ENCODE results near the gene ADAMTS19. TPM values are rescaled to one million over a fixed set of nuclear protein-coding genes. Genes with fewer than 3 reads are reported as not detected.
A peak's percentile ranks its signal among the peaks of the same experiment; 100 is the strongest.

Gene ADAMTS19
- total and polyA plus RNA-seq, 2 of the 8 experiments (the other 6 are each of a cell fraction or from before 2014, with no cell fraction given) = 17.3 to 28.8 TPM

- no peaks in the 10 kb centered on the region for H4K20me1 ChIP-seq (replicated peaks in 1 of 2; ENCODE audit: control insufficient read depth in 1 of 2, insufficient read depth in 2 of 2, low read length in 2 of 2)
- FAIRE-seq = no peak
These were observed 256.6 kb downstream of the ADAMTS19 start for GRCh38 chr5:129716651-129717050.

More at GRCh38 chr5:129716651-129717050, 256.6 kb downstream of the ADAMTS19 start:
- no peaks in the 10 kb centered on the region for H3K27me3 ChIP-seq (replicated peaks in 1 of 4; ENCODE audit: control insufficient read depth in 3 of 4, extremely low read depth in 1 of 4, insufficient read depth in 3 of 4, low read length in 3 of 4)
- no peak overlapping the region for H4K8ac ChIP-seq (ENCODE audit: extremely low read depth, insufficient read depth, low read length)
- ChIA-PET CTCF (ENCODE audit: partially characterized antibody) (interaction anchor here (0.6 to 1.3 kb wide), 4 partner anchors 32 to 58 kb away, joined by 3 read pairs; partner anchors contain the start of gene MINAR2), POLR2A (ENCODE audit: partially characterized antibody) (interaction anchor here (1.5 kb wide), 1 partner anchor 10 kb away, joined by 3 read pairs; no protein-coding TSS in a partner anchor)
- no peak for DNase-seq (ENCODE audit: low read depth in 1 of 2, low spot score in 2 of 2)
- no peak overlapping the region for H4K91ac ChIP-seq (replicated peaks; ENCODE audit: insufficient read length, low read length)
- H3K79me2 ChIP-seq (ENCODE audit: control insufficient read depth in 1 of 2, insufficient read depth in 2 of 2, low read length in 2 of 2) = no peaks in the 10 kb centered on the region
- H3K9ac ChIP-seq (replicated peaks in 1 of 4; ENCODE audit: extremely low read depth in 1 of 4, low read depth in 3 of 4, low read length in 3 of 4) = no peak overlapping the region
- H2BK20ac ChIP-seq (ENCODE audit: low read length) = no peak overlapping the region
- no peaks in the 10 kb centered on the region; a peak in 1 of 4 replicates for H3K9me3 ChIP-seq (ENCODE audit: insufficient read depth in 2 of 2, low read depth in 1 of 2, low read length in 1 of 2)
- H3K18ac ChIP-seq (ENCODE audit: extremely low read depth, low read length) = no peak overlapping the region
- 93% methylated on average over 5 of the region's 5 CpGs; no CpG with 5 or more reads in 1 of the 2 experiments for WGBS, 2 experiments (ENCODE audit: extremely low coverage in 1 of 2, insufficient coverage in 1 of 2, insufficient read length in 1 of 2, insufficient replicate concordance in 2 of 2, low coverage in 1 of 2, low lambda C conversion rate in 2 of 2, missing lambda C conversion rate in 1 of 2)
- no peak overlapping the region for H2BK12ac ChIP-seq (ENCODE audit: low read depth, low read length)
- H3K56ac ChIP-seq (replicated peaks; ENCODE audit: insufficient read length, low read depth, low read length) = no peak overlapping the region
- H3K36me3 ChIP-seq (ENCODE audit: control insufficient read depth in 2 of 4, insufficient read depth in 4 of 4, low read length in 3 of 4) = peaks cover 0 to 5% (median 2%) of the 10 kb centered on the region in 4 experiments; a peak in 3 of 8 replicates
- no peaks in the 10 kb centered on the region for H3K79me1 ChIP-seq (ENCODE audit: low read depth, low read length)
- no peak overlapping the region for H2AK5ac ChIP-seq (ENCODE audit: low read depth, low read length)
- H4K5ac ChIP-seq (ENCODE audit: insufficient read length, low read depth, low read length) = no peak overlapping the region
- H3K4me1 ChIP-seq (replicated peaks in 1 of 4; ENCODE audit: control insufficient read depth in 3 of 4, insufficient read depth in 4 of 4, low read length in 3 of 4) = peaks cover 0 to 2% (median under 1%) of the 10 kb centered on the region in 4 experiments; a peak in 2 of 7 replicates
- no peak overlapping the region for H2AFZ ChIP-seq (ENCODE audit: low read length)
- H2BK15ac ChIP-seq (ENCODE audit: low read length) = no peak overlapping the region
- H3K14ac ChIP-seq (ENCODE audit: insufficient read length) = no peak overlapping the region
- H2BK5ac ChIP-seq (ENCODE audit: low read depth, low read length) = no peak overlapping the region
- TF ChIP-seq SP2 (IDR thresholded peaks at IDR 0.05; ENCODE audit: low read length) (no peak), CEBPB (IDR thresholded peaks at IDR 0.05; ENCODE audit: low read depth, low read length) (peak; percentile 68; the same call in 1 of the 2 replicates)
- no peak overlapping the region for H3K27ac ChIP-seq (ENCODE audit: low read depth, low read length)
- H3K23me2 ChIP-seq (ENCODE audit: low read depth, low read length) = no peaks in the 10 kb centered on the region
- H3K4me3 ChIP-seq (ENCODE audit: extremely low read depth in 1 of 4, insufficient read depth in 2 of 4, low read depth in 3 of 4, low read length in 4 of 4) = no peak overlapping the region
- H3K23ac ChIP-seq (ENCODE audit: insufficient read length) = no peak overlapping the region
- no peak overlapping the region for H3K4ac ChIP-seq (replicated peaks; ENCODE audit: insufficient read length, low read depth, low read length)
- no peak overlapping the region for H3K4me2 ChIP-seq (ENCODE audit: insufficient read depth in 1 of 2, low read depth in 2 of 2, low read length in 2 of 2)
- no peak overlapping the region for H2BK120ac ChIP-seq (replicated peaks; ENCODE audit: low read depth, low read length)
